Adipocyte (in vitro differentiated cells): ENCODE data around the gene CD99.
"Not testable (repeated sequence)": the region's sequence is repeated elsewhere in the genome, so short reads cannot be mapped to it uniquely, and the experiment has no call there.

Source experiments
- DNase-seq: peaks from one replicate; pipeline ENCODE4 v3.0.0-alpha.2; 2015; ENCODE audit warnings: low read depth
- H3K27me3 ChIP-seq: replicated peaks from 2 replicates; pipeline ENCODE4 v1.7.0; 2013; ENCODE audit warnings: mild to moderate bottlenecking, low read length, moderate library complexity; ENCODE audit not compliant: control insufficient read depth, insufficient read depth
- H3K36me3 ChIP-seq: 2 replicates; pipeline ENCODE4 v1.7.0; 2013; ENCODE audit warnings: low read length, mild to moderate bottlenecking, moderate library complexity; ENCODE audit not compliant: control insufficient read depth, insufficient read depth, severe bottlenecking
- H3K4me1 ChIP-seq: 2 replicates; pipeline ENCODE4 v1.7.0; 2013; ENCODE audit warnings: mild to moderate bottlenecking, low read length, moderate library complexity; ENCODE audit not compliant: control insufficient read depth, insufficient read depth
- H3K4me3 ChIP-seq: 2 replicates; pipeline ENCODE4 v1.7.0; 2013; ENCODE audit warnings: mild to moderate bottlenecking, low read length, moderate library complexity
- H3K9ac ChIP-seq: 2 replicates; pipeline ENCODE4 v1.7.0; 2013; ENCODE audit warnings: mild to moderate bottlenecking, low read length, moderate library complexity
- H3K9me3 ChIP-seq: 2 replicates; pipeline ENCODE4 v1.7.0; 2013; ENCODE audit warnings: mild to moderate bottlenecking, low read length, moderate library complexity; ENCODE audit not compliant: control insufficient read depth

The CD99 gene

DNA sequence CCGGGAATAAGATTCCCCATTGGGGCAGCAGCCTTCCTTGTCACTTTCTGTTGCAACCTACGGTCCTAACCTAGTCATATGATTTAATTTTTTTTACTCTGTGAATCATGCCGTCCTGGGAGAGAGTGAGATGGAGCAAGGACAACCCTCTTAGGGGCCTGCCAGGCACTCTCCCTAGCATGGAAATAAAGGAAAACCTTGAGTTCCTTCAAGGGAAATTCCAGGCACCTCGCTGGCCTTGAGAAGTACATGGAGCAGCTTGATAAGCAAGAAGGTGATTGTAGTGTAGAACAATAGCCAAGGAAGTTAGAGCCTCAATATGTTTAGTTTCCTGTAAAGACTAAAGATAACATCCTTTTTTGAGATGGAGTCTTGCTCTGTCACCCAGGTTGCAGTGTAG lies 71.6 kb downstream of the CD99 start:
- peaks cover 25% of the 10 kb centered on the region for H3K4me1 ChIP-seq
- H3K4me3 ChIP-seq, DNase-seq, H3K27me3 ChIP-seq, H3K9ac ChIP-seq, H3K36me3 ChIP-seq, H3K9me3 ChIP-seq: not testable (repeated sequence)

- H3K9ac ChIP-seq, H3K27me3 ChIP-seq, H3K4me3 ChIP-seq, H3K36me3 ChIP-seq, DNase-seq, H3K9me3 ChIP-seq: not testable (repeated sequence)
- H3K4me1 ChIP-seq = peaks cover 33% of the 10 kb centered on the region
Observed at GRCh38 chrX:2764766-2765548, 73.9 kb downstream of the CD99 start.

DNA sequence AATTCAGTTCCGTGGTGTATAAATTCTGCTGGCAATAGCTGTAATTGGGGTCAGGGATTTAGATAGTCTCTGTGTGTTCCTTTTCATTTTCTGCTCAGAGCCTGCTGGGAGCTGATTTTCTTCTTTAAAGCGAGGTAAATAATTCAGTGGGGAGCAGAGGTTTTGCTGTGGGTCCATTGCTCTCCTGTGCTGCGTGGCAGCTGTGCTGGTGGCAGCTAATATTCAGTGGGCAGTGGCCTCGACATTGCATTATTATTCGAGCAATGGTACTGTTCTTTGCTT lies 74.4 kb downstream of the CD99 start:
- no peaks in the 10 kb centered on the region for H3K9me3 ChIP-seq
- H3K4me1 ChIP-seq = peaks cover 33% of the 10 kb centered on the region

GRCh38 chrX:2766906-2767305 lies 75.8 kb downstream of the CD99 start:
- Histone ChIP-seq H3K27me3 (no peaks in the 10 kb centered on the region), H3K4me3 (peak overlapping the region; percentile 54), H3K9ac (peak overlapping the region; percentile 86), H3K36me3 (peaks cover under 1% of the 10 kb centered on the region), H3K9me3 (no peaks in the 10 kb centered on the region), H3K4me1 (peaks cover 33% of the 10 kb centered on the region)
- peak; percentile 26 for DNase-seq

More for the DNA sequence above, 74.4 kb downstream of the CD99 start:
- no peak for DNase-seq
- peaks cover 3% of the 10 kb centered on the region for H3K36me3 ChIP-seq
- H3K4me3 ChIP-seq = no peak overlapping the region
- no peak overlapping the region for H3K9ac ChIP-seq
- no peaks in the 10 kb centered on the region for H3K27me3 ChIP-seq

GRCh38 chrX:2767631-2768455 lies 76.7 kb downstream of the CD99 start:
- peak; percentile 50 for DNase-seq
- Histone ChIP-seq H3K4me1 (peaks cover 30% of the 10 kb centered on the region), H3K36me3 (no peaks in the 10 kb centered on the region), H3K9me3 (no peaks in the 10 kb centered on the region), H3K27me3 (no peaks in the 10 kb centered on the region), H3K9ac (peak overlapping the region; percentile 86), H3K4me3 (peak overlapping the region; percentile 54)

GRCh38 chrX:2769615-2770014 lies 78.5 kb downstream of the CD99 start:
- H3K4me1 ChIP-seq = peaks cover 27% of the 10 kb centered on the region
- no peak overlapping the region for H3K9ac ChIP-seq
- no peaks in the 10 kb centered on the region for H3K9me3 ChIP-seq
- DNase-seq = no peak
- no peak overlapping the region for H3K4me3 ChIP-seq
- H3K27me3 ChIP-seq = no peaks in the 10 kb centered on the region
- H3K36me3 ChIP-seq = peaks cover 2% of the 10 kb centered on the region

GRCh38 chrX:2773166-2774055 lies 82.3 kb downstream of the CD99 start:
- DNase-seq, H3K4me1 ChIP-seq: not testable (repeated sequence)

DNA sequence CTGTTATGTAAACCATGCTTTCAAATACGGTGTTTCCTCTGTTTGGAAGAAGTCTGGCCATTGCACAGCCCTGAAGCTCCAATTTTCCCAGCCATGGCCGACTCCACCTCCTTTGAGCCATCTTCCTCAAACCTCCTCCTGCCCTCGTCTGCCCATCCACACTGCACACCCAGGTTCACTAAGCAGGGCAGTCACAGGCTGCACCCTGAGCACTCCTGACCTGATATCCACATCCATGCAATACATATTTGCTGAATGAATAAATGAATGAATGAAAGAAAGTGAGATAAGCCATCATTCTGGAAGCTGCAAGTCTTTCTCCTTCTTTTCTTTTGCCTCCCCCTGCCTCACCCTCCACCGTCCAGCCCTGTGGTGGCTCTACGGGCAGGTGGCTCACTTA lies 83.0 kb downstream of the CD99 start:
- H3K9ac ChIP-seq = no peak overlapping the region
- no peaks in the 10 kb centered on the region for H3K27me3 ChIP-seq
- H3K4me1 ChIP-seq = no peaks in the 10 kb centered on the region
- no peak overlapping the region for H3K4me3 ChIP-seq
- no peak for DNase-seq
- H3K36me3 ChIP-seq = peaks cover 9% of the 10 kb centered on the region
- H3K9me3 ChIP-seq = no peaks in the 10 kb centered on the region

More at GRCh38 chrX:2773166-2774055, 82.3 kb downstream of the CD99 start:
- H3K36me3 ChIP-seq, H3K4me3 ChIP-seq, H3K9ac ChIP-seq, H3K27me3 ChIP-seq, H3K9me3 ChIP-seq: not testable (repeated sequence)

DNA sequence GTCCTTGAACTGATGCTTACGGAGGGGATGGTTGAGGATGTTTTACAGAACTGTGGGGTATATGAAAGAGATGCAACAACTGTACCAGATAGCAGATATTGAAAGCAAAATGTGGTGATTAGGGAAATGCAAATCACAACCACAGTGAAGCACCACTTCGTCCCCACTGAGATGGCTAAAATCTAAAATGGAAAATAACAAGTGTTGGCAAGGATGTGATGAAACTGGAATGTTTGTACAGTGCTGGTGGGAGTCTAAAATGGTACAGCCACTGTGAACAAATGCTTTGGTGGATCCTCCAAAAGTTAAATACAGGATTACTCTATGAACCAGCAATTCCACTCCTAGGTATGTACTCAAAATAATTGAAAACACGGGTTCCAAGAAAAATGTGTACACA lies 83.7 kb downstream of the CD99 start:
- DNase-seq = no peak
- no peak overlapping the region for H3K4me3 ChIP-seq

DNA sequence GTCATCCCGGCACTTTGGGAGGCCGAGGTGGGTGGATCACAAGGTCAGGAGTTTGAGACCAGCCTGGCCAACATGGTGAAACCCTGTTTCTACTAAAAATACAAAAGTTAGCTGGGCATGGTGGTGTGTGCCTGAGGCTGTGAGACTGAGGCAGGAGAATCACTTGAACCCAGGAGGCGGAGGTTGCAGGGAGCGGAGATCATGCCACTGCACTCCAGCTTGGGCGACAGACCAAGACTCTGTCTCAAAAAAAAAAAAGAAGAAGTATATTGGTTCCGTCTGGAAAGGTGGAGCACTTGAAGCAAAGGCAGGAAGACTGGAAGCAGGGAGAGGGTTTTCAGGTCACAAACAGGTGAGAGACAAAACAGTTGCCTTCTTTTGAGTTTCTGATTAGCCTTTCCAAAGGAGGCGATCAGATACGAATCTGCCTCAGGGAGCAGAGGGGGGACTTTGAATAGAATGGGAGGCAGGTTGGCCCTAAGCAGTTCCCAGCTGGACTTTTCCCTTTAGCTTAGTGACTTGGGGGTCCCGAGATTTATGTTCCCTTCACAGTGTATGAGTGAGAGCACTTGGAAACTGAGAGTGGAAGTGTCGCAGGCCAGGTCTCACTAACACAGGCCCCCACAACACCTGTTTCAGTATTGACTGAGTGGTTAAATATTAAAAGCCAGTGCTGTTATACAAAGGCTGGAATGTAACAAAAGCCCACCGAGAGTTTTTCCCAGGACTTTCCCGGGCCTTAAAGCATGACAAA lies 89.6 kb downstream of the CD99 start:
- H3K9ac ChIP-seq, H3K4me3 ChIP-seq, H3K27me3 ChIP-seq, H3K9me3 ChIP-seq, DNase-seq: not testable (repeated sequence)
- Histone ChIP-seq H3K4me1 (peaks cover 14% of the 10 kb centered on the region), H3K36me3 (peaks cover 21% of the 10 kb centered on the region)

More for the DNA sequence above, 83.7 kb downstream of the CD99 start:
- H3K9ac ChIP-seq = no peak overlapping the region
- H3K36me3 ChIP-seq = peaks cover 9% of the 10 kb centered on the region
- no peaks in the 10 kb centered on the region for H3K9me3 ChIP-seq
- H3K27me3 ChIP-seq = no peaks in the 10 kb centered on the region
- H3K4me1 ChIP-seq = no peaks in the 10 kb centered on the region
